OCI-LY1 (cell line): ENCODE data around the gene TRPV6.

Source experiments
- H2AFZ ChIP-seq: fragments of 200-600 bp; sonication (generic), shearing (Covaris generic); 2 replicates; pipeline ENCODE4 v1.6.0; 2014; ENCODE audit warnings: antibody characterized with exemption, mild to moderate bottlenecking, low read length
- H3F3A ChIP-seq: fragments of 200-600 bp; sonication (generic), shearing (Covaris generic); 2 replicates; pipeline ENCODE4 v1.6.0; 2014; ENCODE audit warnings: mild to moderate bottlenecking, antibody characterized with exemption, low read length, moderate library complexity; ENCODE audit not compliant: insufficient read depth
- H3K27ac ChIP-seq: fragments of 200-600 bp; sonication (generic); 2 replicates; pipeline ENCODE4 v1.5.1; 2014; ENCODE audit warnings: low read length, mixed run types, mild to moderate bottlenecking, low read depth; ENCODE audit not compliant: poor library complexity, severe bottlenecking
- H3K27me3 ChIP-seq: fragments of 200-600 bp; sonication (generic); 2 replicates; pipeline ENCODE4 v1.6.0; 2014; ENCODE audit warnings: antibody characterized with exemption, mild to moderate bottlenecking, low read length, moderate library complexity; ENCODE audit not compliant: insufficient read depth
- H3K36me3 ChIP-seq: fragments of 200-600 bp; sonication (generic); 2 replicates; pipeline ENCODE4 v1.6.1; 2014; ENCODE audit warnings: mild to moderate bottlenecking, antibody characterized with exemption, low read length, moderate library complexity, mixed read lengths; ENCODE audit not compliant: insufficient read depth
- H3K4me1 ChIP-seq: fragments of 200-600 bp; sonication (generic); 2 replicates; pipeline ENCODE4 v1.5.1; 2014; ENCODE audit warnings: mild to moderate bottlenecking, low read length, moderate library complexity; ENCODE audit not compliant: insufficient read depth, severe bottlenecking
- H3K4me2 ChIP-seq: fragments of 200-600 bp; sonication (generic), shearing (Covaris generic); 2 replicates; pipeline ENCODE4 v1.6.1; 2014; ENCODE audit warnings: low read length
- H3K4me3 ChIP-seq: fragments of 200-600 bp; sonication (generic); 2 replicates; pipeline ENCODE4 v1.5.1; 2014; ENCODE audit warnings: low read length, low read depth, mild to moderate bottlenecking, mixed read lengths; ENCODE audit not compliant: poor library complexity, severe bottlenecking
- H3K79me2 ChIP-seq: fragments of 200-600 bp; shearing (Covaris generic); 2 replicates; pipeline ENCODE4 v1.6.1; 2016; ENCODE audit warnings: mixed run types, low read length, mixed read lengths; ENCODE audit not compliant: insufficient read depth
- H3K9ac ChIP-seq: fragments of 200-600 bp; sonication (generic), shearing (Covaris generic); 2 replicates; pipeline ENCODE4 v1.6.1; 2014; ENCODE audit warnings: mild to moderate bottlenecking, low read length, mixed read lengths
- H3K9me2 ChIP-seq: fragments of 200-600 bp; sonication (generic), shearing (Covaris generic); 2 replicates; pipeline ENCODE4 v1.6.1; 2014; ENCODE audit warnings: low read depth, mild to moderate bottlenecking, low read length, mixed read lengths
- H3K9me3 ChIP-seq: fragments of 200-600 bp; shearing (Covaris generic); 2 replicates; pipeline ENCODE4 v1.6.1; 2014; ENCODE audit warnings: low read length, mixed read lengths
- H4K20me1 ChIP-seq: fragments of 200-600 bp; sonication (generic), shearing (Covaris generic); 2 replicates; pipeline ENCODE4 v1.6.0; 2016; ENCODE audit warnings: mild to moderate bottlenecking, low read length; ENCODE audit not compliant: insufficient read depth
- CTCF ChIP-seq: fragments of 200-600 bp; sonication (generic), shearing (Covaris generic); IDR thresholded peaks from 2 replicates; pipeline ENCODE4 v1.5.1; 2017; ENCODE audit warnings: mild to moderate bottlenecking, antibody characterized with exemption, low read length, moderate library complexity, mixed read lengths
- EZH2 ChIP-seq: fragments of 200-600 bp; sonication (generic), shearing (Covaris generic); IDR thresholded peaks from 2 replicates; pipeline ENCODE4 v1.8.0; 2017; ENCODE audit warnings: borderline replicate concordance, mixed run types, mild to moderate bottlenecking, antibody characterized with exemption, low read length, moderate library complexity, mixed read lengths

The TRPV6 gene

GRCh38 chr7:142917447-142917846 is 31.9 kb upstream of the TRPV6 start:
- H3K4me2 ChIP-seq = no peak overlapping the region
- H3K27ac ChIP-seq = no peak overlapping the region
- no peaks in the 10 kb centered on the region for H3F3A ChIP-seq
- no peaks in the 10 kb centered on the region for H3K9me3 ChIP-seq
- peaks cover 5% of the 10 kb centered on the region for H3K27me3 ChIP-seq
- H4K20me1 ChIP-seq = no peaks in the 10 kb centered on the region
- no peaks in the 10 kb centered on the region for H3K4me1 ChIP-seq
- no peaks in the 10 kb centered on the region for H3K9me2 ChIP-seq
- TF ChIP-seq EZH2 (no peak), CTCF (no peak)
- H3K4me3 ChIP-seq = no peak overlapping the region
- no peak overlapping the region for H2AFZ ChIP-seq
- H3K36me3 ChIP-seq = no peaks in the 10 kb centered on the region
- no peak overlapping the region for H3K9ac ChIP-seq
- no peaks in the 10 kb centered on the region for H3K79me2 ChIP-seq

- Histone ChIP-seq H3K9me3 (no peaks in the 10 kb centered on the region), H3K4me2 (no peak overlapping the region), H3K9me2 (no peaks in the 10 kb centered on the region), H3F3A (no peaks in the 10 kb centered on the region), H3K4me1 (no peaks in the 10 kb centered on the region), H4K20me1 (no peaks in the 10 kb centered on the region), H3K36me3 (no peaks in the 10 kb centered on the region), H3K4me3 (no peak overlapping the region), H2AFZ (no peak overlapping the region), H3K27ac (no peak overlapping the region), H3K27me3 (peaks cover 4% of the 10 kb centered on the region; the same call in 1 of the 2 replicates), H3K9ac (no peak overlapping the region), H3K79me2 (no peaks in the 10 kb centered on the region)
- TF ChIP-seq EZH2 (no peak), CTCF (no peak)
Measured at GRCh38 chr7:142916508-142916907, 31.0 kb upstream of the TRPV6 start.

GRCh38 chr7:142915315-142915714 is 29.8 kb upstream of the TRPV6 start:
- no peaks in the 10 kb centered on the region for H3F3A ChIP-seq
- H4K20me1 ChIP-seq = no peaks in the 10 kb centered on the region
- peaks cover 3% of the 10 kb centered on the region; the same call in 1 of the 2 replicates for H3K27me3 ChIP-seq
- no peak overlapping the region for H3K9ac ChIP-seq
- H3K9me3 ChIP-seq = no peaks in the 10 kb centered on the region
- no peaks in the 10 kb centered on the region for H3K36me3 ChIP-seq
- H3K9me2 ChIP-seq = no peaks in the 10 kb centered on the region
- H2AFZ ChIP-seq = no peak overlapping the region
- TF ChIP-seq EZH2 (no peak), CTCF (no peak)
- no peaks in the 10 kb centered on the region for H3K4me1 ChIP-seq
- no peak overlapping the region for H3K27ac ChIP-seq
- H3K79me2 ChIP-seq = no peaks in the 10 kb centered on the region
- no peak overlapping the region for H3K4me2 ChIP-seq
- no peak overlapping the region for H3K4me3 ChIP-seq
